NCI-H2081 treated with DMSO at 0.1 percent for 48 hours (cell line): ENCODE results near the gene C1orf50.

Experiments
- DNase-seq: peaks from one replicate; lab custom pipeline; 2025; lab: John Stamatoyannopoulos, UW

The C1orf50 gene

DNA sequence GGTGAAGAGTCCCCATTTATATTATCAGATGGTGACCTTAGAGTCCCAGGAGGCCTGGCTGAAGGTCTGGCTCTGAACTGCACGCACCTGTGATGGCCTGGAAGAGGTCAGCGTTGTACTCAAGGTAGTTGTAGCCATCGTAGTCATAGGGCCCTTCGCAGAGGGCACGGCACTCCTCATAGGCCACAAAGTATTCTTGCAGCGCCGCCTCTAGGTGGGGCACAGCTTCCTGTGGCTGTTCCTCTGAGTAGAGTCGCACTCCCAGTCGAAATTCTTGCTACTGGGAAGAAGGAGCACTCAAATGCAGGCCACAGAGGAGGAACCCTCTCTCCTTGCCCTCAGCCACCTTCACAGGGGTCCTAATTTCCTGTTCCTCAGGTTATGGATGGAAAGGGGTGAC lies 7.9 kb upstream of the C1orf50 start:
- no peak for DNase-seq

DNA sequence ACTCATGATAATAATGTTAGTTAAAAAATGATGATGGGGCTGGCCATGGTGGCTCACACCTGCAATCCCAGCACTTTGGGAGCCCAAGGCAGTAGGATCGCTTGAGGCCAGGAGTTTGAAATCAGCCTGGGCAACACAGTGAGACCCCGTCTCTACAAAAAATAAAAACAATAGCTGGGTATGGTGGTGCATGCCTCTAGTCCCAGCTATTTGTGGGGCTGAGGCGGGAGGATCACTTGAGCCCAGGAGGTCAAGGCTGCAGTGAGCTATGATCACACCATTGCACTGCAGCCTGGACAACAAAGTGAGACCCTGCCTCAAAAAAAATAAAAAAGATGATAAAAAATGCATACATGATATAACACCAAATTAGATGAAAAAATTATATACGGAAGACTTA lies 5.5 kb upstream of the C1orf50 start:
- no peak for DNase-seq

DNA sequence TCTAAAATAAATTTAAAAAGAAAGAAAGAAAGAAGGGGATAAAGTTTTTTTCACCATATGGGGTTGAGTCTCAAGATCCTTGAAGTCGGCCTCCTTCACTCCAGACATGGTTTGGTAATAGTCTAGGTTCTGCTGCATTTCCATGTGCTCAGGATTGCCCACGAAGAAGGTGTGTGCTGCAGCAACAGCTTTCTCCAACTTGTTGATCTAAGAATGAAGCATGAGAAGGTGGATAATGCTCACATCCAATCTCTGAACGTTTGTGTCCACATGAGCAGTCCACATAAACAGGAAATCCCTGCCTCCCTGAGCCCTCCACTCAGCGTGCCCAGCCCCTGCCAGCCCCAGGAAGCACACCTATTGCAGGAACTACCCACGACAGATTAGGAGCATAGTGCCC lies 4.8 kb upstream of the C1orf50 start:
- no peak for DNase-seq

GRCh38 chr1:42765269-42765668 lies 1.8 kb upstream of the C1orf50 start:
- no peak for DNase-seq

- DNase-seq, result peak; percentile 29
Measured at GRCh38 chr1:42765832-42766740, 963 bp upstream of the C1orf50 start.

- DNase-seq, result no peak
Measured at GRCh38 chr1:42767510-42768000, 506 bp downstream of the C1orf50 start.

DNA sequence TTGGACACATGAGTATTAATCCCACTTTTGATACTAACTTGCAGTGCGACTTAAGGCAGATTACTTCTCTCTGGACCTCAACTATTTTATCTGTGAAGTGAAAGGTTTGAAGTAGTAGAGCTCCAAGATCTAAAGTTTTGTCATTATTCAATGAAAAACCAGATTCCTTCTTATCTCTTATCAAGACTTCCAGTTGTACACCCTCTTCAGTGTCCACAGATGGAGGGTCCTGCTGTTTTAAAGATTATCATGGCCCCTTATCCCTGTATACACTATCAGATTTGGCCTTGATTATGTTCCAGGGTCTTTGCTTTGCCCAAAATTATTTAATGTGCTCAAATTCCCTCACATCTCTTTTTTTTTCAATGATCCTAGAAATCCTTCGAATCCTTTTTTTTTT lies 1.1 kb downstream of the C1orf50 start:
- no peak for DNase-seq

- no peak for DNase-seq
Measured at GRCh38 chr1:42769811-42770210, 2.8 kb downstream of the C1orf50 start.

DNA sequence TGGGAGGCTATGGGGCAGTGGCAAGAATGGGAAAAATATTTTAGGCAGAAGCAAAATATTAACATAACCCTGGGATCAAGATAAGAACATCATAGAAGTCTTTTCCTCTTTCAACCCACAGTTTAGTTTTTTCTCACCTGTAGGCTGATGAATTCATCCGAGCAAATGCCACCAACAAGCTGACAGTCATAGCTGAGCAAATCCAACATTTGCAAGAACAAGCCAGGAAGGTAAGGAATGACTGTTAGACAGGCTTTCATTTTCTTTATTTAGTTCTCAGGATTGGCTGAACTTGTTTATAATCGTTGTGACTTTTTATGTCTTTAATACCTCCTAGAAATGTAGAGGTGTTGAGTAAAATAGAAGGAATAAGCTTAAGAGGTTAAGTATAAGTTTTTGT lies 6.4 kb downstream of the C1orf50 start:
- no peak for DNase-seq

- no peak for DNase-seq
Measured at GRCh38 chr1:42774928-42775526, 8.0 kb downstream of the C1orf50 start.

DNA sequence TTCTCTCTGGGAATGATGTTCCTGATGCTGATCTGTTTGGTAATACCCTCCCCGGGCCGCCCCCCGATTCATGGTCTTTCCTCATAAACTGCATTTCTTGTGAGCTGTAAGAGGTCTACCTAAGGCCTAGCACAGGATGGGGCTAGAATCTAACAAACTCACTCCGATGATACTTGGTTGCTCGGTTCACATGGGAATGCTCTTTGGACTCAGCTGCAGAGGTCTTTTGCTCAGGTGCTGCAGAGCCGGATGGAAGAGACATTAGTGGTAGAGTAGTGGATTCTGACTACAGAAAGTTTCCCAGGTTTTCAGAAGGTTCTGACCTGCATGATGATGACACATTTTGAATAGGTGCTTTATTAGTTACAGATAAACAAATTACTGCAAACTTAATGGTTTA lies 9.5 kb downstream of the C1orf50 start:
- DNase-seq, result no peak

GRCh38 chr1:42777852-42778251 lies 10.8 kb downstream of the C1orf50 start:
- peak; percentile 16 for DNase-seq

GRCh38 chr1:42779725-42780124 lies 12.7 kb downstream of the C1orf50 start:
- DNase-seq, result no peak

- DNase-seq, result no peak
Measured at GRCh38 chr1:42780176-42780575, 13.1 kb downstream of the C1orf50 start.

DNA sequence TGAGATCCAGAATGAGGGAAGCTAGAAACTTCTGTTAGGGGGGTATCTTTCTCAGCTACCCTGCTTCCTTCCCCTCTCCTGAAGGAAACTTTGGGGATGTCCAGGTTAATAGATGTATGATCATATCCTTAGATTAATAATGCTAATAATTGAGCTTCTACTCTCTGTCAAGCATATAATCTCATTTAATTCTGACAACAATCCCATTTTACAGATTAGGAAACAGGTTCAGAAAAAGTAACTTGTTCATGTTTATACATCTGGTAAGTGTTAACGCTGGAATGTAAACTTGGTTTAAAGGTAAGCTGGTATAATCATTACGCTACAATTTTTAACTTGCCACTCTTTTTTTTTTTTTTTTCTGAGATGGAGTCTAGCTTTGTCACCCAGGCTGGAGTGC lies 16.0 kb downstream of the C1orf50 start:
- DNase-seq, result no peak

DNA sequence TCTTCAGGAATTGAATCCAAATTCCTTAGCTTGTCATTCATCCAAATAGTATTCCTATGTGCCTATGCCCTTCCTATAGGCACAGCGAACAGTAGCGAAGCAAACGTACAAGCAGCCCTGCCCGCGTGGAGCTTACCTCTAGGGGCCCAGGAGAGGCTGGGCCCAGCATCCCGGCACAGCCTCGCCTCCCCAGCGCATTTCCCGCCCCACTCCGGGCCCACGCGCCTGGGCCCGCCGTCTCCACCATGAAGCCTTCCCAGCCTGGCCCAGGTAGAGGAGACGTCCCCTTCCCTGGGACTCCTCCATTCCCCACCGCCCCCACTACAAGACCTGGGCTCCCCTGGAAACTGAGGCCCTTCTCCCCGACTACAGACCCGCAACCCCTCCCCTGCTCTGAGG lies 17.5 kb downstream of the C1orf50 start:
- no peak for DNase-seq

DNA sequence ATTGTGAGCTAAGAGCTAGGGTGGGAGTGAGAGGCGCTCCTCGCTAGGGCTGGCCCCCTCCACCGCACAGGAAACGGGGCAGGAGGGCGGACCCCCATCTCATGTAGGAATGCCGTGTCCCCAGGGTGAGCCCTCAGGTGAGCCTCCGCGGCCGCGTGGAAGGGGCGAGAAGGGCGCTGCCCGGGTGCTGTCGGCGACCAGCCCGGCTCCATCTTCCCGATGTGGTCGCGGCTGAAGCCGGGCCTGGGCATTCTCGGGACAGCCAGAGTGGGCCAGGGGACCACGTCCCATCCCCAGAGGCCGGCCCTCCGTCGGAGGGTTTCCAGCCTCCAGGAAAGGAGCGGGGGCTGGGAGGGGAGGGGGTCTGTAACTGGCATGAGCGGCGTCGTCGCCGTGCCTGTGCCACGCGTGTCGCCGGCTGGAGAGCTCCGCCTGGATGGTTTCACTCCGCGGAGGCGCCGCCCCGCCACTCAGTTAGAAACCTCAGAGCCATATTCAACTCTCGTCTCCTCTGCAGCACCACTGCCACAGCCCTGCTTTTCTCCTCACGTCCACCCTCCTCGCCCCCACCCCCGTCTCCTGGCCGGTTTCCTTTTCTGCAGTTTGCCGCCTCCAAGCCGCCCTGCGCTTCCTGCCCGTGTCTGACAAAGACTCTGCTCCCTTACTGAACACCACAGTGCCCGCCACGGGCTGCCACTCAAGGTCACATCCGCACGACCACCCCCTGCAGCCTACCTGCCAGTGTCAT lies 18.1 kb downstream of the C1orf50 start, which contains the start of gene TMEM269:
TMEM269 (plus strand) TSS at position 46 of the 748 bp plus-strand sequence. CDS start 4,903 bp downstream, outside the sequence.
- no peak for DNase-seq

DNA sequence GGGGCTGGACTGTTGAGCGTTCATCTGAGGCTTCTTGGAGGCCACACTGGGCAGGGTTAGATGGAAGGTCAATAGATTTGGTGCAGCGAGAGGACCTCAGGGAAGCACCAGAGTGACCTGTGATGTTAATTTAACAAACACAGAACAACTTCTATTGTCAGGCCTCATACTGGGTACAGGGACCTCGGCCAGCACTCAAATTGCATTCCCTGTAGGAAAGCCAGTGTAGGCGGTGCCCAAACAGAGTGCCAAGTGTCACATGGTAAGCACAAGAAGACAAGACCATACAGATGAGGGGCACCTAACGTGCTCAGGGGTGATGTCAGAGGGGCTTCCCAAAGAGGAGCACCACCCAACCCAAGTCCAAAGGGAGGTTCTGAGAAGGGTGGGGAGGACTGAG lies 19.0 kb downstream of the C1orf50 start:
- DNase-seq, result no peak

- no peak for DNase-seq
Measured at GRCh38 chr1:42788021-42788420, 21.0 kb downstream of the C1orf50 start.

- DNase-seq, result no peak
Measured at GRCh38 chr1:42793824-42794223, 26.8 kb downstream of the C1orf50 start.

GRCh38 chr1:42797414-42797813 lies 30.4 kb downstream of the C1orf50 start:
- no peak for DNase-seq

- no peak for DNase-seq
Measured at GRCh38 chr1:42797979-42798378, 30.9 kb downstream of the C1orf50 start.
